WERI-Rb-1 (cell line): ENCODE measurements around the gene A2ML1.
"Not testable (repeated sequence)": the region's sequence is repeated elsewhere in the genome, so short reads cannot be mapped to it uniquely, and the experiment has no call there.

Source experiments
- DNase-seq: peaks from one replicate; pipeline ENCODE4 v3.0.0-alpha.2; 2020
- H3K27ac ChIP-seq: fragments of 250-450 bp; sonication (Bioruptor Pico); 2 replicates; pipeline ENCODE4 v1.5.1; 2020; ENCODE audit warnings: mild to moderate bottlenecking, moderate library complexity
- H3K27me3 ChIP-seq: fragments of 250-450 bp; sonication (Bioruptor Pico); 2 replicates; pipeline ENCODE4 v1.5.1; 2021; ENCODE audit warnings: mild to moderate bottlenecking, low read depth, moderate library complexity; ENCODE audit not compliant: insufficient read depth, severe bottlenecking
- H3K36me3 ChIP-seq: fragments of 250-450 bp; sonication (Bioruptor Pico); 2 replicates; pipeline ENCODE4 v1.5.1; 2020; ENCODE audit warnings: mild to moderate bottlenecking, moderate library complexity
- H3K4me3 ChIP-seq: 2 replicates; pipeline ENCODE4 v1.5.1; 2011; ENCODE audit warnings: low read depth, mild to moderate bottlenecking, control low read depth, low read length
- H3K9me3 ChIP-seq: fragments of 250-450 bp; sonication (Bioruptor Pico); 2 replicates; pipeline ENCODE4 v1.5.1; 2021; ENCODE audit warnings: mild to moderate bottlenecking, moderate library complexity; ENCODE audit not compliant: severe bottlenecking
- TF ChIP-seq, protein P1 (sequence below): IDR thresholded peaks from 2 replicates; pipeline ENCODE4 v1.5.1; 2011; ENCODE audit warnings: low read depth, mild to moderate bottlenecking, control low read depth, inconsistent platforms, low read length

Gene A2ML1

DNA sequence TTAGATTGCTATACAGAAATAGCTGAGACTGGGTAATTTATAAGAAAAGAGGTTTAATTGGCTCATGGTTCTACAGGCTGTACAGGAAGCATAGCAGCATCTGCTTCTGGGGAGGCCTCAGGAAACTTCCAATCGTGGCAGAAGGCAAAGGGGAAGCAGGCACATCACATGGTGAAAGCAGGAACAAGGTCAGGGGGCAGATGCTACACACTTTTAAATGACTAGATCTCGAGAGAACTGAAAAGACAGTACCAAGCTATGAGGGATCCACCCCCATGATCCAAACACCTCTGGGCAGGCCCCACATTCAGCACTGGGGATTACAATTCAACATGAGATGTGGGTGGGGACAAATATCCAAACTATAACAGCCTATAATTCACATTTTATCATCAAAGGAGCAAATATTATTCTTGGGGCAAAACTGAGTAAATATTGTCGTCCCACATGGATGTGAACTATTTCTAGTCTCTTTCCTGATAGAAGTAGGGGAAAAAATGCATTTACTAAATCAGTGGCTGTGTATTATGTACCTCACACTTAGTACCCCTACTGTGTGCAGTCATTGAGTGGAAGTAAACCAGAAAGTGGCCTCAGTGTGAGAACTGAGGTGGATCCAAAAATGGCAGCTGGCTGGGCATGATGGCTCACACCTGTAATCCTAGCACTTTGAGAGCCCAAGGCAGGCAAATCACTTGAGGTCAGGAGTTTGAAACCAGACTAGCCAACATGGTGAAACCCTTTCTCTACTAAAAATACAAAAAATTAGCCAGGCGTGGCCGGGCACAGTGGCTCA lies 25.4 kb upstream of the A2ML1 start:
- TF ChIP-seq, protein P1, sequence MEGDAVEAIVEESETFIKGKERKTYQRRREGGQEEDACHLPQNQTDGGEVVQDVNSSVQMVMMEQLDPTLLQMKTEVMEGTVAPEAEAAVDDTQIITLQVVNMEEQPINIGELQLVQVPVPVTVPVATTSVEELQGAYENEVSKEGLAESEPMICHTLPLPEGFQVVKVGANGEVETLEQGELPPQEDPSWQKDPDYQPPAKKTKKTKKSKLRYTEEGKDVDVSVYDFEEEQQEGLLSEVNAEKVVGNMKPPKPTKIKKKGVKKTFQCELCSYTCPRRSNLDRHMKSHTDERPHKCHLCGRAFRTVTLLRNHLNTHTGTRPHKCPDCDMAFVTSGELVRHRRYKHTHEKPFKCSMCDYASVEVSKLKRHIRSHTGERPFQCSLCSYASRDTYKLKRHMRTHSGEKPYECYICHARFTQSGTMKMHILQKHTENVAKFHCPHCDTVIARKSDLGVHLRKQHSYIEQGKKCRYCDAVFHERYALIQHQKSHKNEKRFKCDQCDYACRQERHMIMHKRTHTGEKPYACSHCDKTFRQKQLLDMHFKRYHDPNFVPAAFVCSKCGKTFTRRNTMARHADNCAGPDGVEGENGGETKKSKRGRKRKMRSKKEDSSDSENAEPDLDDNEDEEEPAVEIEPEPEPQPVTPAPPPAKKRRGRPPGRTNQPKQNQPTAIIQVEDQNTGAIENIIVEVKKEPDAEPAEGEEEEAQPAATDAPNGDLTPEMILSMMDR: no peak
- Histone ChIP-seq H3K4me3 (no peak overlapping the region), H3K36me3 (no peaks in the 10 kb centered on the region), H3K27me3 (no peaks in the 10 kb centered on the region), H3K9me3 (peaks cover 2% of the 10 kb centered on the region), H3K27ac (no peak overlapping the region)
- no peak for DNase-seq

DNA sequence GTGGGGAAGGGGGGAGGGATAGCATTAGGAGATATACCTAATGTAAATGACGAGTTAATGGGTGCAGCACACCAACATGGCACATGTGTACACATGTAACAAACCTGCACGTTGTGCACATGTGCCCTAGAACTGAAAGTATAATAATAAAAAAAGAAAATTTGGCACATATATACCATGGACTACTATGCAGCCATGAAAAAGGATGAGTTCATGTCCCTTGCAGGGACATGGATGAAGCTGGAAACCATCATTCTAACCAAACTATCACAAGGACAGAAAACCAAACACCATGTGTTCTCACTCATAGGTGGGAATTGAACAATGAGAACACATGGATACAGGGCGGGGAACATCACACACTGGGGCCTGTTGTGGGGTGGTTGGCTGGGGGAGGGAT lies 21.2 kb upstream of the A2ML1 start:
- H3K36me3 ChIP-seq, H3K27ac ChIP-seq, H3K9me3 ChIP-seq, H3K4me3 ChIP-seq, DNase-seq, H3K27me3 ChIP-seq: not testable (repeated sequence)

DNA sequence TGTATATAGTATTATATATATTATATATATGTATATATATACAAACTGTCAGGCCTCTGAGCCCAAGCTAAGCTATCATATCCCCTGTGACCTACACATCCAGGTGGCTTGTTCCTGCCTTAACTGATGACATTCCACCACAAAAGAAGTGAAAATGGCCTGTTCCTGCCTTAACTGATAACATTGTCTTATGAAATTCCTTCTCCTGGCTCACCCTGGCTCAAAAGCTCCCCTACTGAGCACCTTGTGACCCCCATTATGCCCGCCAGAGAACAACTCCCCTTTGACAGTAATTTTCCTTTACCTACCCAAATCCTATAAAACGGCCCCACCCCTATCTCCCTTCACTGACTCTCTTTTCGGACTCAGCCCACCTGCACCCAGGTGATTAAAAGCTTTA lies 17.6 kb upstream of the A2ML1 start:
- not testable (repeated sequence) for H3K27ac ChIP-seq, H3K9me3 ChIP-seq, DNase-seq, H3K36me3 ChIP-seq, H3K4me3 ChIP-seq, H3K27me3 ChIP-seq

- DNase-seq, H3K27me3 ChIP-seq, H3K36me3 ChIP-seq, H3K4me3 ChIP-seq, H3K9me3 ChIP-seq, H3K27ac ChIP-seq: not testable (repeated sequence)
Observed at GRCh38 chr12:8805487-8805886, 16.9 kb upstream of the A2ML1 start.

DNA sequence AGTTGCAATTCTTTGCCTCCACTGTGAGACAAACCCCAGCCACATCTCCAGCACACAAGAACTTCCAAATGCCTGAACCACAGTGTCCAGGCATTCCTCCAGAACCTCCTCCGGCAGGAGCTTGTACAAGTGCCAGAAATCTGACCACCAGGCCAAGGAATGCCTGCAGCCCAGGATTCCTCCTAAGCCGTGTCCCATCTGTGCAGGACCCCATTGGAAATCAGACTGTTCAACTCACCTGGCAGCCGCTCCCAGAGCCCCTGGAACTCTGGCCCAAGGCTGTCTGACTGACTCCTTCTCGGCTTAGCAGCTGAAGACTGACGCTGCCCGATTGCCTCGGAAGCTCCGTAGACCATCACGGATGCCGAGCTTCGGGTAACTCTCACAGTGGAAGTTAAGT lies 15.3 kb upstream of the A2ML1 start:
- not testable (repeated sequence) for H3K36me3 ChIP-seq, H3K27ac ChIP-seq, H3K27me3 ChIP-seq, H3K4me3 ChIP-seq, H3K9me3 ChIP-seq
- DNase-seq: peak; percentile 13

- H3K27me3 ChIP-seq, H3K27ac ChIP-seq, H3K9me3 ChIP-seq, DNase-seq, H3K36me3 ChIP-seq, H3K4me3 ChIP-seq: not testable (repeated sequence)
Observed at GRCh38 chr12:8810112-8810511, 12.3 kb upstream of the A2ML1 start.

DNA sequence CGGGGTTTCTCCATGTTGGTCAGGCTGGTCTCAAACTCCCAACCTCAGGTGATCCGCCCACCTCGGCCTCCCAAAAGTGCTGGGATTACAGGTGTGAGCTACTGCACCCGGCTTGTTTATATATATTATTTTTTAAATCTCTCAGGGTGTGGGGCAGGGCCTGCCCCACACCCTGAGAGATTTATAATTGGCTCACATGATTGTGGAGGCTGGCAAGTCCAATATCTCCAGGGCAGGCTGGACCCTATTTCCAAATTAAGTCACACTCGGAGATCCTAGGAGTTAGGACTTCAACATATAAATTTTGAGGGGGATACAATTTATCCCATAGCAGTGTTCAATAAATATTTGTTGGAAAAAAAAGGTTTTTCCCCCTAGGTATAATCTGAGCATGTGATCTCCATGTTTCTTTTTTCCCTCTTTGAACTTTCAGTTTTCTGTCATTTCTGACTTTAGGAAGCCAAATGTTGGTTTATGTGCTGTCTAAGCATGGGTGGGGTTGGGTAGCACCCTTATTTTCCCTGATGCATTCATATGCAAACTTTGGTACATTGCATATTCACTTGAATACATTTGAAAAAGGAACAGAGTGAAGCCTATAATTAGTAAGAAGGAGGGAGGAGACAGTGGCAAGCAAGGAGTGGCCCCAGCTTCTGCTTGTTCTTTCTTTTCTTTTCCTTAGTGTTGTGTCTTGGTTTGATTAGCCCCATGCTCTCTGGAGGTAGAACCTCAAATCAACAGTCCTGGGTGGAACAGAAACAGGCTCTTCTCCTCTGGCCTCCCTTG lies 8.7 kb upstream of the A2ML1 start:
- H3K4me3 ChIP-seq: no peak overlapping the region
- DNase-seq: no peak
- H3K9me3 ChIP-seq: no peaks in the 10 kb centered on the region
- no peaks in the 10 kb centered on the region for H3K27me3 ChIP-seq
- H3K36me3 ChIP-seq: no peaks in the 10 kb centered on the region
- TF ChIP-seq, protein P1: no peak
- no peak overlapping the region for H3K27ac ChIP-seq

GRCh38 chr12:8816448-8817050 lies 5.9 kb upstream of the A2ML1 start:
- Histone ChIP-seq H3K9me3 (no peaks in the 10 kb centered on the region), H3K36me3 (no peaks in the 10 kb centered on the region), H3K27ac (no peak overlapping the region), H3K4me3 (no peak overlapping the region), H3K27me3 (no peaks in the 10 kb centered on the region)
- DNase-seq: no peak
- TF ChIP-seq, protein P1: no peak
